GM12878 (cell line): ENCODE data around the gene KCNMB2. TPM values are rescaled to one million over a fixed set of nuclear protein-coding genes. Genes with fewer than 3 reads are reported as not detected.

Source experiments
- ATAC-seq: fragments of 200-7000 bp; cut with Tn5 transposase; 3 replicates; pipeline ENCODE4 v1.9.1; 2020; ENCODE audit warnings: mild to moderate bottlenecking, moderate library complexity
- BruUV-seq: library from RNA; stranded (reverse); fragments of 400-500 nt; replicated peaks from 2 replicates; lab custom pipeline; 2021; lab: Mats Ljungman, UMichigan
- CTCF ChIA-PET: fragments of 300-600 bp; sonication (Branson Sonifier 250); formaldehyde crosslinking; extraction: SDS; loops from one replicate; lab custom pipeline; 2021; ENCODE audit warnings: inconsistent platforms; lab: Yijun Ruan, JAX
- POLR2A ChIA-PET: fragments of 350-600 bp; formaldehyde crosslinking; extraction: SDS; loops from one replicate; lab custom pipeline; 2021; ENCODE audit warnings: inconsistent platforms; lab: Charles Lee
- RAD21 ChIA-PET: fragments of 300-600 bp; sonication (Branson Sonifier 250); formaldehyde crosslinking; loops from one replicate; lab custom pipeline; 2023; ENCODE audit warnings: antibody characterized with exemption; ENCODE audit not compliant: unreplicated experiment; lab: Charles Lee
- SMC1A ChIA-PET: fragments of 300-600 bp; sonication (Branson Sonifier 250); formaldehyde crosslinking; loops from one replicate; lab custom pipeline; 2023; ENCODE audit not compliant: unreplicated experiment, uncharacterized antibody; lab: Charles Lee
- DNase-seq: peaks from one replicate; pipeline ENCODE4 v3.0.0-alpha.2; 2011; ENCODE audit warnings: low read depth, low spot score
- FAIRE-seq: peaks from 3 replicates; lab custom pipeline; 2011; peaks lifted over from hg19 to GRCh38; lab: Jason Lieb, UNC
- H2AFZ ChIP-seq: 2 replicates; pipeline ENCODE4 v1.6.0; 2011; ENCODE audit warnings: low read depth, low read length, control low read depth; ENCODE audit not compliant: control insufficient read depth
- H3K27ac ChIP-seq: 2 replicates; pipeline ENCODE4 v1.5.1; 2011; ENCODE audit warnings: control low read depth; ENCODE audit not compliant: control insufficient read depth, insufficient read depth
- H3K27me3 ChIP-seq, 2 experiments: replicated peaks in 1 of 2; 2 replicates each; pipeline versions ENCODE4 v1.6.0 to v1.6.1; 2011; ENCODE audit warnings: low read length in 1 of 2; ENCODE audit not compliant: control insufficient read depth in 2 of 2, insufficient read depth in 2 of 2
- H3K36me3 ChIP-seq, 2 experiments: 2 replicates each; pipeline ENCODE4 v1.5.1; 2011; ENCODE audit warnings: low read length in 1 of 2; ENCODE audit not compliant: control insufficient read depth in 2 of 2, insufficient read depth in 2 of 2
- H3K4me1 ChIP-seq: 2 replicates; pipeline ENCODE4 v1.6.1; 2011; ENCODE audit warnings: mild to moderate bottlenecking, low read length, moderate library complexity, mixed read lengths; ENCODE audit not compliant: control insufficient read depth, insufficient read depth
- H3K4me2 ChIP-seq: 2 replicates; pipeline ENCODE4 v1.6.0; 2011; ENCODE audit warnings: control low read depth; ENCODE audit not compliant: control insufficient read depth, insufficient read depth
- H3K4me3 ChIP-seq: fragments of 200-600 bp; sonication (generic); 2 replicates; pipeline ENCODE4 v1.5.1; 2016
- H3K79me2 ChIP-seq: 2 replicates; pipeline ENCODE4 v1.6.0; 2011; ENCODE audit warnings: low read length; ENCODE audit not compliant: control insufficient read depth, insufficient read depth
- H3K9ac ChIP-seq: 2 replicates; pipeline ENCODE4 v1.8.0; 2011; ENCODE audit warnings: low read length, control low read depth, mixed read lengths; ENCODE audit not compliant: control insufficient read depth, insufficient read depth
- H3K9me3 ChIP-seq: replicated peaks from 3 replicates; pipeline ENCODE4 v1.5.1; 2011; ENCODE audit warnings: mild to moderate bottlenecking, low read length; ENCODE audit not compliant: control insufficient read depth, insufficient read depth
- H4K20me1 ChIP-seq: 2 replicates; pipeline ENCODE4 v1.6.0; 2011; ENCODE audit not compliant: control insufficient read depth, insufficient read depth
- ATF3 ChIP-seq: IDR thresholded peaks from 2 replicates; pipeline ENCODE4 v1.6.1; 2011; ENCODE audit warnings: low read depth, mild to moderate bottlenecking, low read length, moderate library complexity, borderline replicate concordance; ENCODE audit errors: extremely low read depth
- JUNB ChIP-seq: IDR thresholded peaks from 2 replicates; pipeline ENCODE4 v1.6.1; 2016; ENCODE audit warnings: antibody characterized with exemption, mild to moderate bottlenecking
- NFIC ChIP-seq: IDR thresholded peaks from 2 replicates; pipeline ENCODE4 v1.6.1; 2012; ENCODE audit warnings: low read depth, mild to moderate bottlenecking, inconsistent platforms, low read length, moderate library complexity
- PAX5 ChIP-seq: IDR thresholded peaks from 2 replicates; pipeline ENCODE4 v1.6.1; 2011; ENCODE audit warnings: low read depth, low read length, borderline replicate concordance
- PAX8 ChIP-seq: fragments of 450-650 bp; IDR thresholded peaks from 2 replicates; pipeline ENCODE4 v1.6.1; 2017; ENCODE audit warnings: mild to moderate bottlenecking, moderate library complexity
- SPI1 ChIP-seq: IDR thresholded peaks from 2 replicates; pipeline ENCODE4 v1.6.1; 2011; ENCODE audit warnings: low read depth, mild to moderate bottlenecking, low read length, moderate library complexity, borderline replicate concordance; ENCODE audit not compliant: insufficient read depth
- SRF ChIP-seq, 2 experiments: IDR thresholded peaks; 2 replicates each; pipeline ENCODE4 v1.6.1; 2011; ENCODE audit warnings: low read depth in 2 of 2, low read length in 2 of 2, mild to moderate bottlenecking in 1 of 2, moderate library complexity in 1 of 2
- YBX1 ChIP-seq: fragments of 450-650 bp; IDR thresholded peaks from 2 replicates; pipeline ENCODE4 v1.6.1; 2016; ENCODE audit warnings: antibody characterized with exemption
- ZNF274 ChIP-seq: IDR thresholded peaks from one replicate; pipeline ENCODE4 v1.8.0; 2011; ENCODE audit not compliant: insufficient read length, insufficient read depth
- WGBS: methylation state at CpG from one replicate; pipeline ENCODE4 v1.1.6; 2016; ENCODE audit warnings: low lambda C conversion rate; ENCODE audit not compliant: insufficient replicate concordance, insufficient coverage; ENCODE audit errors: missing lambda C conversion rate; 5-methylcytosine and 5-hydroxymethylcytosine counted together
- in situ Hi-C: fragments of 300-500 bp; cut with MboI; formaldehyde crosslinking; loops from 9 replicates; pipeline ENCODE4 v1.14.3; 2018; ENCODE audit warnings: mixed read lengths
- intact Hi-C: fragments of 100-400 bp; cut with micrococcal nuclease; formaldehyde crosslinking; loops from one replicate; pipeline ENCODE4 v1.14.2; 2022; ENCODE audit not compliant: unreplicated experiment
- polyA plus RNA-seq, 11 experiments: library from polyadenylated mRNA; depleted of rRNA in 4 of 11; unstranded in 6 of 11; stranded (reverse) in 5 of 11; fragments of >200 nt; fragmentation: Nextera tagmentation in 4 of 11; fragmentation: Illumina TruSeq in 1 of 11; extraction: Ambion mirVana in 4 of 11; extraction: Trizol in 1 of 11; gene quantifications; 1 replicate in 1 of 11; 2 replicates in 10 of 11; pipeline versions ENCODE4 v1.2.1 to v1.2.3, GENCODE V29; 2011 to 2016; ENCODE audit warnings: inconsistent platforms in 2 of 11, missing spikeins in 2 of 11, low read depth in 1 of 11
- total RNA-seq, 4 experiments: library from RNA; depleted of rRNA in 3 of 4; stranded (reverse); fragments of >200 nt in 3 of 4; fragmentation: Illumina TruSeq in 1 of 4; extraction: Trizol in 1 of 4; gene quantifications; 2 replicates each; pipeline versions ENCODE4 v1.2.1 to v1.2.3, GENCODE V29; 2013 to 2021

KCNMB2 gene
- total and polyA plus RNA-seq, 10 of the 15 experiments (the other 5 are each of a cell fraction or from before 2014, with no cell fraction given): 0.22 to 18.8 (median 11.0) TPM

DNA sequence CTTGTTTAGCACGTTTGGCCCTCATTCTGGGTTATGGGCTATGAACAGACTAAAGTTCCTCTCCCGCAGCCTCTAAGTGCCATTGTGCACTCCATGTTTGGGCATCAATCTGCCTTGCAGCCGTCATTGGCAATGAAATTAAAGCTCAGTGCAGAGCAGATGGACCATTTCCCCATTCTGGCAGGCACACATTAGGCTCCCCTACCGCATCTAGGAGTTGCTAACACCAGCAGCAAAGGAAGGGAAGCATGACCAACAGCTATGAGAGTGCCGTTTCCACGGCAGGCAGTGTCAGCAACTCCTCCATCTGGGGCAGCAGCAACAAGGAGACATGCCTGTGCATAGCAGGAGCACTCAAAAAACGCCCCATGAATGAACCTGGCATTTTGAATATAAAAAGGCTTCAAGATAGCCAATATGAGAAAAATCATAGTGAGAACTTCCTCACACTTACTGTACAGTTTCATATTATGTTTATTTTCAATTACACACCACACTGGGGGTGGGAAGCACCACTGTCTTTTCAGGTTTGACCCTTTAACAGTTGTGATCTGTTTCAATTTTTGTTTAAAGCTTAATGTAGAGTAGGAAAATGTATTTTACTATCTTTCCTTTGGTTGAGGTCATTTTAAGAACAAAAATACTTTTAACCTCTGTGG is 218.7 kb downstream of the KCNMB2 start:
- ATAC-seq: peak; percentile 54
- BruUV-seq: no TSS peak
- FAIRE-seq: no peak
- Histone ChIP-seq H3K9me3 (no peaks in the 10 kb centered on the region), H3K27ac (no peak overlapping the region), H3K36me3 (no peaks in the 10 kb centered on the region), H3K4me2 (no peak overlapping the region), H4K20me1 (no peaks in the 10 kb centered on the region), H3K9ac (no peak overlapping the region), H3K27me3 (no peaks in the 10 kb centered on the region), H2AFZ (no peak overlapping the region), H3K4me3 (no peak overlapping the region), H3K79me2 (no peaks in the 10 kb centered on the region), H3K4me1 (peaks cover 9% of the 10 kb centered on the region)
- in situ Hi-C loops: no loop called here
- WGBS: 30% methylated on average over 7 of the region's 7 CpGs
- intact Hi-C loops: no loop called here
- ChIA-PET POLR2A (no interaction called here), CTCF (no interaction called here), SMC1A (interaction anchor here (1.0 kb wide), 1 partner anchor 14 kb away, joined by 3 read pairs; no protein-coding TSS in a partner anchor), RAD21 (no interaction called here)
- TF ChIP-seq SRF (IDR thresholded peaks at IDR 0.05; ENCODE audit: low read depth in 2 of 2, low read length in 2 of 2) (peak in 1 of 2 experiments; percentile 62; a peak in 1 of 4 replicates), NFIC (peak; percentile 37; the same call in 1 of the 2 replicates), YBX1 (no peak), SPI1 (peak; percentile 70), JUNB (no peak), ZNF274 (no peak), ATF3 (no peak), PAX8 (no peak), PAX5 (peak; percentile 81; the same call in 1 of the 2 replicates)
- DNase-seq: no peak
